HepG2 (cell line): Measurements from ENCODE around the gene BCL11B. TPM values are rescaled to one million over a fixed set of nuclear protein-coding genes. Genes with fewer than 3 reads are reported as not detected.

ENCODE experiments used
- ATAC-seq: fragments of 200-7000 bp; cut with Tn5 transposase; 3 replicates; pipeline ENCODE4 v1.9.1; 2020; ENCODE audit warnings: mild to moderate bottlenecking, moderate library complexity
- BruUV-seq: library from RNA; stranded (reverse); fragments of 400-500 nt; replicated peaks from 2 replicates; lab custom pipeline; 2021; lab: Mats Ljungman, UMichigan
- CTCF ChIA-PET: fragments of 300-600 bp; formaldehyde crosslinking; extraction: SDS; loops from one replicate; lab custom pipeline; 2021; ENCODE audit warnings: low total read pairs, inconsistent platforms, low intra/inter-chr PET ratio; lab: Yijun Ruan, JAX
- POLR2A ChIA-PET: fragments of 350-600 bp; sonication (Branson Sonifier 250); formaldehyde crosslinking; loops from one replicate; lab custom pipeline; 2020; ENCODE audit warnings: antibody characterized with exemption, inconsistent platforms; lab: Yijun Ruan, JAX
- DNase-seq: peaks from one replicate; pipeline ENCODE4 v3.0.0-alpha.2; 2015; ENCODE audit warnings: low spot score
- FAIRE-seq: peaks from 3 replicates; lab custom pipeline; 2011; peaks lifted over from hg19 to GRCh38; lab: Jason Lieb, UNC
- H2AFZ ChIP-seq: one replicate; pipeline ENCODE4 v1.6.1; 2011; ENCODE audit warnings: low read length, inconsistent platforms
- H3K27ac ChIP-seq: fragments of 300-600 bp; 3 replicates; pipeline ENCODE4 v1.8.0; 2011; ENCODE audit warnings: mixed run types, mild to moderate bottlenecking, mixed read lengths, low read length, inconsistent platforms; ENCODE audit not compliant: insufficient read depth; ENCODE audit errors: extremely low read length
- H3K27me3 ChIP-seq, 2 experiments: fragments of 200-600 bp in 1 of 2; 2 replicates in 1 of 2; 3 replicates in 1 of 2; pipeline versions ENCODE4 v1.6.0 to v1.8.0; 2011; ENCODE audit warnings: low read length in 2 of 2, mild to moderate bottlenecking in 2 of 2, moderate library complexity in 2 of 2, inconsistent platforms in 1 of 2; ENCODE audit not compliant: insufficient read depth in 2 of 2, control insufficient read depth in 1 of 2
- H3K36me3 ChIP-seq, 2 experiments: fragments of 200-600 bp in 1 of 2; replicated peaks in 1 of 2; 2 replicates in 1 of 2; 3 replicates in 1 of 2; pipeline versions ENCODE4 v1.5.1 to v1.8.0; 2011; ENCODE audit warnings: low read length in 2 of 2, inconsistent platforms in 1 of 2; ENCODE audit not compliant: insufficient read depth in 2 of 2, control insufficient read depth in 1 of 2
- H3K4me1 ChIP-seq: 2 replicates; pipeline ENCODE4 v1.5.1; 2012; ENCODE audit warnings: low read length, inconsistent platforms; ENCODE audit not compliant: insufficient read depth
- H3K4me2 ChIP-seq: 2 replicates; pipeline ENCODE4 v1.6.0; 2011; ENCODE audit warnings: low read depth, low read length, inconsistent platforms
- H3K4me3 ChIP-seq, 3 experiments: fragments of 200-600 bp in 1 of 3; sonication (generic), shearing (Covaris generic) in 1 of 3; replicated peaks in 1 of 3; 2 replicates each; pipeline ENCODE4 v1.5.1; 2011 to 2016; ENCODE audit warnings: low read length in 3 of 3, inconsistent platforms in 2 of 3, low read depth in 2 of 3, mild to moderate bottlenecking in 2 of 3, control low read depth in 1 of 3, mixed read lengths in 1 of 3; ENCODE audit not compliant: insufficient read depth in 1 of 3
- H3K79me2 ChIP-seq: one replicate; pipeline ENCODE4 v1.6.1; 2011; ENCODE audit warnings: low read length, inconsistent platforms; ENCODE audit not compliant: insufficient read depth
- H3K9ac ChIP-seq: 2 replicates; pipeline ENCODE4 v1.6.0; 2011; ENCODE audit warnings: mild to moderate bottlenecking, low read depth, low read length, inconsistent platforms; ENCODE audit not compliant: insufficient read depth
- H3K9me3 ChIP-seq: 2 replicates; pipeline ENCODE4 v1.5.1; 2012; ENCODE audit warnings: mild to moderate bottlenecking, low read length
- H4K20me1 ChIP-seq: 2 replicates; pipeline ENCODE4 v1.6.0; 2011; ENCODE audit warnings: inconsistent platforms, mild to moderate bottlenecking, low read length, moderate library complexity; ENCODE audit not compliant: insufficient read depth
- AHR ChIP-seq: IDR thresholded peaks from 2 replicates; pipeline ENCODE4 v1.6.1; 2018; ENCODE audit warnings: missing genetic modification reagents, missing compliant biosample characterization
- HDAC6 ChIP-seq: fragments of 200-600 bp; sonication (generic); IDR thresholded peaks from 2 replicates; pipeline ENCODE4 v1.7.0; 2017; ENCODE audit warnings: mild to moderate bottlenecking, antibody characterized with exemption, low read length, low read depth
- HNRNPL ChIP-seq: fragments of 200-400 bp; formaldehyde crosslinking; IDR thresholded peaks from 2 replicates; pipeline ENCODE4 v1.6.1; 2017; ENCODE audit warnings: mild to moderate bottlenecking, low read depth, low read length
- JDP2 ChIP-seq: sonication (generic); formaldehyde crosslinking; IDR thresholded peaks from 2 replicates; pipeline ENCODE4 v1.8.1; 2022; ENCODE audit warnings: missing genetic modification reagents, borderline replicate concordance
- MAF1 ChIP-seq: sonication (generic); formaldehyde crosslinking; IDR thresholded peaks from 2 replicates; pipeline ENCODE4 v1.5.0; 2020; ENCODE audit warnings: missing genetic modification reagents, borderline replicate concordance
- PRDM10 ChIP-seq: sonication (generic); formaldehyde crosslinking; IDR thresholded peaks from 2 replicates; pipeline ENCODE4 v1.4.0; 2020; ENCODE audit warnings: low read depth, missing genetic modification reagents
- RBFOX2 ChIP-seq: fragments of 200-400 bp; formaldehyde crosslinking; IDR thresholded peaks from 2 replicates; pipeline ENCODE4 v1.6.1; 2017; ENCODE audit warnings: low read depth, mild to moderate bottlenecking, low read length
- SKIL ChIP-seq: sonication (generic); formaldehyde crosslinking; IDR thresholded peaks from 2 replicates; pipeline ENCODE4 v1.8.0; 2022; ENCODE audit warnings: missing genetic modification reagents, mild to moderate bottlenecking, moderate library complexity, borderline replicate concordance
- SNAPC2 ChIP-seq: sonication (generic); formaldehyde crosslinking; IDR thresholded peaks from 2 replicates; pipeline ENCODE4 v1.8.1; 2022; ENCODE audit warnings: mild to moderate bottlenecking, missing genetic modification reagents
- USF2 ChIP-seq, 2 experiments: sonication (generic) in 1 of 2; formaldehyde crosslinking in 1 of 2; IDR thresholded peaks; 2 replicates each; pipeline versions ENCODE4 v1.5.1 to v1.6.1; 2011 to 2020; ENCODE audit warnings: borderline replicate concordance in 1 of 2, low read depth in 1 of 2, low read length in 1 of 2, mild to moderate bottlenecking in 1 of 2, missing genetic modification reagents in 1 of 2, moderate library complexity in 1 of 2
- ZGPAT ChIP-seq: IDR thresholded peaks from 2 replicates; pipeline ENCODE4 v1.6.1; 2016; ENCODE audit warnings: mild to moderate bottlenecking
- ZNF138 ChIP-seq: sonication (generic); formaldehyde crosslinking; IDR thresholded peaks from 2 replicates; pipeline ENCODE4 v1.5.0; 2020; ENCODE audit warnings: mild to moderate bottlenecking, low read depth, missing genetic modification reagents
- ZNF431 ChIP-seq: sonication (generic); formaldehyde crosslinking; IDR thresholded peaks from 2 replicates; pipeline ENCODE4 v1.9.0; 2022; ENCODE audit warnings: missing genetic modification reagents, low read depth, mild to moderate bottlenecking, borderline replicate concordance
- ZNF816 ChIP-seq: sonication (generic); formaldehyde crosslinking; IDR thresholded peaks from 2 replicates; pipeline ENCODE4 v1.8.0; 2022; ENCODE audit warnings: missing genetic modification reagents, mild to moderate bottlenecking, borderline replicate concordance
- WGBS: methylation state at CpG from one replicate; pipeline ENCODE4 v1.1.6; 2017; ENCODE audit warnings: low lambda C conversion rate; 5-methylcytosine and 5-hydroxymethylcytosine counted together
- in situ Hi-C: cut with HindIII; loops from 2 replicates; pipeline ENCODE4 v1.10.0; 2017; ENCODE audit warnings: low pct_unique_long_range_greater_than_20kb; ENCODE audit not compliant: extremely low pct_ligation_motif_present
- intact Hi-C: fragments of 100-400 bp; cut with micrococcal nuclease; formaldehyde crosslinking; loops from one replicate; pipeline ENCODE4 v1.10.0; 2022; ENCODE audit not compliant: unreplicated experiment
- polyA plus RNA-seq, 8 experiments: library from polyadenylated mRNA; depleted of rRNA in 3 of 8; stranded (reverse) in 7 of 8; unstranded in 1 of 8; fragments of >200 nt; fragmentation: Illumina TruSeq in 4 of 8; extraction: Trizol in 4 of 8; gene quantifications; 2 replicates each; pipeline versions ENCODE4 v1.2.1 to v1.2.3, GENCODE V29; 2011 to 2016; ENCODE audit warnings: low read depth in 4 of 8, missing spikeins in 1 of 8, mixed read lengths in 1 of 8; ENCODE audit not compliant: insufficient read depth in 1 of 8
- total RNA-seq, 5 experiments: library from RNA; depleted of rRNA; stranded (reverse); fragments of >200 nt; fragmentation: Illumina TruSeq; extraction: Trizol; gene quantifications; 2 replicates each; pipeline ENCODE4 v1.2.3, GENCODE V29; 2016; ENCODE audit warnings: low read depth in 1 of 5

The BCL11B gene
- total and polyA plus RNA-seq, 2 of the 13 experiments (the other 11 are each of a cell fraction or from before 2014, with no cell fraction given), result not detected

GRCh38 chr14:99278836-99279235 is 6.8 kb upstream of the BCL11B start:
- H3K27ac ChIP-seq, result no peak overlapping the region
- no peak overlapping the region for H3K4me2 ChIP-seq
- no peak for FAIRE-seq
- no TSS peak for BruUV-seq
- no peak overlapping the region for H3K4me3 ChIP-seq
- H3K9me3 ChIP-seq, result no peaks in the 10 kb centered on the region
- intact Hi-C loops, result no loop called here
- TF ChIP-seq AHR (CRISPR knock-in tag), result no peak
- no peak for TF ChIP-seq ZGPAT (CRISPR knock-in tag)
- TF ChIP-seq USF2 (IDR thresholded peaks at IDR 0.05; ENCODE audit: low read depth, low read length), result no peak
- TF ChIP-seq USF2 (CRISPR knock-in tag; IDR thresholded peaks at IDR 0.05; ENCODE audit: borderline replicate concordance), result no peak
- no peak for TF ChIP-seq ZNF816
- TF ChIP-seq HDAC6, result no peak
- TF ChIP-seq ZNF431 (CRISPR knock-in tag), result no peak
- no peak for TF ChIP-seq HNRNPL
- no peak for TF ChIP-seq RBFOX2
- no peak for TF ChIP-seq SKIL
- TF ChIP-seq SNAPC2 (CRISPR knock-in tag), result no peak
- no peak for TF ChIP-seq PRDM10
- TF ChIP-seq JDP2 (CRISPR knock-in tag), result no peak
- TF ChIP-seq MAF1 (CRISPR knock-in tag), result no peak
- TF ChIP-seq ZNF138 (CRISPR knock-in tag), result no peak
- DNase-seq, result no peak
- POLR2A ChIA-PET, result no interaction called here
- 28% methylated on average over 6 of the region's 6 CpGs for WGBS
- no peak overlapping the region for H2AFZ ChIP-seq
- peaks cover 1 to 50% of the 10 kb centered on the region in 2 experiments; a peak in 3 of 5 replicates for H3K27me3 ChIP-seq
- H4K20me1 ChIP-seq, result no peaks in the 10 kb centered on the region
- in situ Hi-C loops, result no loop called here
- H3K9ac ChIP-seq, result no peak overlapping the region
- no peaks in the 10 kb centered on the region for H3K79me2 ChIP-seq
- CTCF ChIA-PET, result no interaction called here
- H3K4me1 ChIP-seq, result peaks cover 12% of the 10 kb centered on the region
- no peaks in the 10 kb centered on the region for H3K36me3 ChIP-seq
- ATAC-seq, result no peak
